Upper lobe of left lung (tissue), 6 donors: Measurements from ENCODE around the gene PCSK5. TPM values are rescaled to one million over a fixed set of nuclear protein-coding genes. Genes with fewer than 3 reads are reported as not detected.

ENCODE experiments used
- ATAC-seq, 2 donors: fragments of 200-7000 bp; cut with Tn5 transposase; one replicate each; pipeline ENCODE4 v1.9.1; 2022; ENCODE audit warnings: mild to moderate bottlenecking in 2 of 2, moderate library complexity in 2 of 2; ENCODE audit not compliant: low FRiP score in 2 of 2
- DNase-seq, 2 donors: peaks; one replicate each; pipeline ENCODE4 v3.0.0-alpha.2; 2019 to 2020
- H3K27ac ChIP-seq, 4 donors: fragments of 200-600 bp; sonication (generic); one replicate each; pipeline ENCODE4 v1.5.1; 2016 to 2019
- H3K27me3 ChIP-seq, 4 donors: fragments of 200-600 bp; sonication (generic); one replicate each; pipeline ENCODE4 v1.5.1; 2017 to 2019
- H3K36me3 ChIP-seq, 4 donors: fragments of 200-600 bp; sonication (generic); one replicate each; pipeline ENCODE4 v1.5.1; 2016 to 2019
- H3K4me1 ChIP-seq, 4 donors: fragments of 200-600 bp; sonication (generic); one replicate each; pipeline ENCODE4 v1.5.1; 2018 to 2019
- H3K4me3 ChIP-seq, 4 donors: fragments of 200-600 bp; sonication (generic); one replicate each; pipeline ENCODE4 v1.5.1; 2017 to 2019; ENCODE audit warnings: mild to moderate bottlenecking in 2 of 4, moderate library complexity in 1 of 4
- H3K9me3 ChIP-seq, 4 donors: fragments of 200-600 bp; sonication (generic); one replicate each; pipeline ENCODE4 v1.5.1; 2018 to 2019
- EP300 ChIP-seq, 4 donors: sonication (generic); formaldehyde crosslinking; IDR thresholded peaks; one replicate each; pipeline ENCODE4 v1.5.1; 2017; ENCODE audit warnings: antibody characterized with exemption in 4 of 4, control low read depth in 2 of 4
- POLR2A ChIP-seq, 4 donors: fragments of 450-650 bp; IDR thresholded peaks; one replicate each; pipeline ENCODE4 v1.5.1; 2016 to 2017; ENCODE audit warnings: antibody characterized with exemption in 4 of 4, mild to moderate bottlenecking in 2 of 4
- POLR2AphosphoS5 ChIP-seq, 2 donors: sonication (generic); formaldehyde crosslinking; IDR thresholded peaks; one replicate each; pipeline ENCODE4 v1.5.1; 2017; ENCODE audit warnings: antibody characterized with exemption in 2 of 2
- WGBS, 2 donors: methylation state at CpG; one replicate each; pipeline ENCODE4 v1.1.5; 2017 to 2018; 5-methylcytosine and 5-hydroxymethylcytosine counted together
- total RNA-seq, 6 donors: library from RNA; depleted of rRNA in 4 of 6; stranded (reverse); fragments of >200 nt in 4 of 6; gene quantifications; one replicate each; pipeline versions ENCODE4 v1.1.0 to v1.2.1, GENCODE V29; 2016 to 2021
- TF ChIP-seq, protein P1 (sequence below), 6 experiments: fragments of 450-650 bp in 4 of 6; fragments of 200-600 bp in 2 of 6; sonication (generic) in 2 of 6; IDR thresholded peaks; one replicate each; pipeline ENCODE4 v1.5.1; 2016 to 2019; ENCODE audit warnings: antibody characterized with exemption in 6 of 6
- donor health status: DM: no; HTN: no; CAD: no; lungs with moderate emphysema.
- donor health status: DM: no; HTN: yes; CAD: no; lungs with severe emphysema.

Gene PCSK5
- total RNA-seq, 6 donors from 2014 or later = 12.8 to 29.2 (median 18.3) TPM

DNA sequence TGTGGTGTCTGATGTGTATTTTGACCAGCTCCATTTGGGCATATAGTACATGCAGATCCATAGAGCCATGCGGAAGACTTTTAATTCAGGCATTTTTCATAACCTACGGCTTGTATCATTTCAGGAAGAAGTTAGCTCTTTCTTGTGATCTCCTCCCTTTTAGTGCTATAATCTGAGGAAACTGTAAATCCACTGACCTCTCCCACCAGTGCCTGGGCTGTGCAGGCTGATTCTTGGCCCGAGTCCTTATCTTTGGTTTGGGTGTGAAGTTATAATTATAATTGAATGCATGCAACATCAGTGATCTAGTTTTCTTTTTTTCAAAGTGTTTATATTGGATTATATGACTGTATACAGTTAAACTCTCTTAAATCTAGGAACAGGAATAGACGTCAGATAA, 247.9 kb downstream of the PCSK5 start:
- 64 to 72% methylated on average over 4 of the region's 4 CpGs for WGBS, 2 donors
- H3K27me3 ChIP-seq = no peaks in the 10 kb centered on the region
- no peak overlapping the region for H3K4me3 ChIP-seq
- H3K4me1 ChIP-seq = peaks cover 0 to 4% (median 2%) of the 10 kb centered on the region in 4 donors
- no peak overlapping the region for H3K27ac ChIP-seq
- H3K36me3 ChIP-seq = no peaks in the 10 kb centered on the region
- no peak for DNase-seq
- no peaks in the 10 kb centered on the region for H3K9me3 ChIP-seq
- ATAC-seq = no peak
- TF ChIP-seq EP300 (IDR thresholded peaks at IDR 0.05) = no peak
- TF ChIP-seq, protein P1, sequence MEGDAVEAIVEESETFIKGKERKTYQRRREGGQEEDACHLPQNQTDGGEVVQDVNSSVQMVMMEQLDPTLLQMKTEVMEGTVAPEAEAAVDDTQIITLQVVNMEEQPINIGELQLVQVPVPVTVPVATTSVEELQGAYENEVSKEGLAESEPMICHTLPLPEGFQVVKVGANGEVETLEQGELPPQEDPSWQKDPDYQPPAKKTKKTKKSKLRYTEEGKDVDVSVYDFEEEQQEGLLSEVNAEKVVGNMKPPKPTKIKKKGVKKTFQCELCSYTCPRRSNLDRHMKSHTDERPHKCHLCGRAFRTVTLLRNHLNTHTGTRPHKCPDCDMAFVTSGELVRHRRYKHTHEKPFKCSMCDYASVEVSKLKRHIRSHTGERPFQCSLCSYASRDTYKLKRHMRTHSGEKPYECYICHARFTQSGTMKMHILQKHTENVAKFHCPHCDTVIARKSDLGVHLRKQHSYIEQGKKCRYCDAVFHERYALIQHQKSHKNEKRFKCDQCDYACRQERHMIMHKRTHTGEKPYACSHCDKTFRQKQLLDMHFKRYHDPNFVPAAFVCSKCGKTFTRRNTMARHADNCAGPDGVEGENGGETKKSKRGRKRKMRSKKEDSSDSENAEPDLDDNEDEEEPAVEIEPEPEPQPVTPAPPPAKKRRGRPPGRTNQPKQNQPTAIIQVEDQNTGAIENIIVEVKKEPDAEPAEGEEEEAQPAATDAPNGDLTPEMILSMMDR (IDR thresholded peaks at IDR 0.05) = no peak
- TF ChIP-seq POLR2AphosphoS5 (IDR thresholded peaks at IDR 0.05) = no peak
- TF ChIP-seq POLR2A (IDR thresholded peaks at IDR 0.05) = no peak

DNA sequence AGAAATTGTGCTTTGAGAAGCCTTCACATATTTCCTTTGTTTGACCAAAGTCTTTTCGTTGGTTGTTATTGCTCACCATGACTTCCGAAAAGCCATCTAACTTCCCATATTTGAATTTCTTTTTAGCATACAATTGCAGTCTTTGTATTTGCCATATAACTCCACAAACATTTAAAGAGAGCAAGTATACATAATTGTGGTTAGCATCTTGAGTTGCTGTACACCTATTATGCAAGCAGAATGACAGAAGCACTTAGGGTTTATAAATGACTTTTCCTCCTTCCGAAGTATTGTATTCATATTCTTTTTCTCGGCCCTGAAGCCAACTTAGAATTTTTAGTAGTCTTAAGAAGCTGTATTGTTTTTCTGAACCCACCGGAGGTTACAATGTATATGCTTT, 253.4 kb downstream of the PCSK5 start:
- Histone ChIP-seq H3K27me3 (no peaks in the 10 kb centered on the region), H3K27ac (no peak overlapping the region), H3K36me3 (no peaks in the 10 kb centered on the region), H3K4me1 (no peaks in the 10 kb centered on the region), H3K4me3 (no peak overlapping the region), H3K9me3 (no peaks in the 10 kb centered on the region)
- DNase-seq = no peak
- TF ChIP-seq POLR2AphosphoS5 (IDR thresholded peaks at IDR 0.05) (no peak), EP300 (IDR thresholded peaks at IDR 0.05) (no peak)
- 50 to 61% methylated on average over 5 of the region's 5 CpGs for WGBS, 2 donors
- no peak for ATAC-seq

DNA sequence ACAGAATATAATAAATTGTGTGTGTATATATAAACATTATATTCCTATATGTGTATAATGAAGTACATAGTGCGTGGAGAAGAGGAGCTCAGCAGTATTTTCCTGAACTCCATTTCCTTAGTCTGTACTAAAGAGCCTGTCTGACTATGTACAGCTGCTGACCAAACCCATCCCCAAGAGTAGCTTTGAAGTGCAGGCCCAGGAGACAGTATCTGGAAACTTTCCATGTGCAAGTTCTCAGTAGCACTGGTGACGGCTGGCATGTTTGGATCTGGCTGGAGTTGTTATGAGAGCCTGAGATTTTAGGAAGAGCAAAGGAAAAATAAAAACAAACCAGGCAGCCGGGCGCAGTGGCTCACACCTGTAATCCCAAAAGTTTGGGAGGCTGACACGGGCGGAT, 259.5 kb downstream of the PCSK5 start:
- H3K4me3 ChIP-seq = no peak overlapping the region
- H3K27ac ChIP-seq = no peak overlapping the region
- 70 to 78% methylated on average over 6 of the region's 6 CpGs for WGBS, 2 donors
- no peaks in the 10 kb centered on the region for H3K27me3 ChIP-seq
- peaks cover 0 to 7% (median 0%) of the 10 kb centered on the region in 4 donors for H3K4me1 ChIP-seq
- TF ChIP-seq, protein P1 (IDR thresholded peaks at IDR 0.05) = no peak
- no peak for TF ChIP-seq POLR2AphosphoS5 (IDR thresholded peaks at IDR 0.05)
- H3K36me3 ChIP-seq = no peaks in the 10 kb centered on the region
- H3K9me3 ChIP-seq = no peaks in the 10 kb centered on the region
- ATAC-seq = no peak
- no peak for DNase-seq

DNA sequence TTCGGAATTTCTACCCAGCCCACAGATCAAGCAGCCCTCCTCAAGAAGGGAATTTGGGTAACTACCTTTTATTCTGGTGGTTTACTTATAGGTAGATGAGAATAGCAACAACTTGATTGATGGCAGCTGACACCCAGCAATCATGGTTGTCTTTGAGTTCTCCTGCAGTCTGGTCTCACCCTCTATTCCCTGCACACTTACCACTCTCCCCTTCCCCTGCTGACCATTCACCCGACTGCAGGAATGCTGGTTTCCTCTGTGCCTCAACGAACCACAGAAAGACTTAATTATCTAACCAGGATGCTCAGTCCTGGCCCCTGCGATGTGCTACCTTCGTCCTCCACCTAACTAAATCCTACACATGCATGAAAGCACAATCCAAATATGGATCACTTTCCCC, 260.8 kb downstream of the PCSK5 start:
- no peak for ATAC-seq
- TF ChIP-seq, protein P1 (IDR thresholded peaks at IDR 0.05) = no peak
- no peak for TF ChIP-seq EP300 (IDR thresholded peaks at IDR 0.05)
- no peak for TF ChIP-seq POLR2AphosphoS5 (IDR thresholded peaks at IDR 0.05)
- no peak for TF ChIP-seq POLR2A (IDR thresholded peaks at IDR 0.05)
- WGBS, 2 donors = 88 to 90% methylated on average over 5 of the region's 5 CpGs
- Histone ChIP-seq H3K36me3 (no peaks in the 10 kb centered on the region), H3K27me3 (no peaks in the 10 kb centered on the region), H3K4me3 (no peak overlapping the region), H3K4me1 (peaks cover 0 to 7% (median 0%) of the 10 kb centered on the region in 4 donors), H3K27ac (no peak overlapping the region), H3K9me3 (no peaks in the 10 kb centered on the region)
- no peak for DNase-seq

DNA sequence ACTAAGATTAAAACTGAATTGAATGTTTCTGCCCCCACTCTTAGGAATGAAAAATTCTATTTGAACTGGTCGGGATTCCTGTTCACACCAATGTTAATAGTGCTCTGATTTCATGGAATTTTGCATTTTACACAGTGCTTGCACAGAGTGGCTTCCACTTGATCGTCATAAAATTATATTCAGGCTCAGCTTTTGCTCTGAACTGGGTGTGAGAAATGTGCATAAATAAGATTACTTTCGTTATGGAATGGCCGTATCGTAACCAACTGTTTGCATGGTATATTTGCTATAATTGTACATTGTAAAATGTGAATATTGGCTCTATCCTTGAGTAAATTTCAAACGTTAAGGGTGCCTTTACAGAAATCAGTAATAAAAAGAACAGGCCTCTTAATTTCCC, 262.9 kb downstream of the PCSK5 start:
- ATAC-seq = no peak
- no peak for DNase-seq
- peaks cover 0 to 7% (median 0%) of the 10 kb centered on the region in 4 donors for H3K4me1 ChIP-seq
- H3K4me3 ChIP-seq = no peak overlapping the region
- no peaks in the 10 kb centered on the region for H3K9me3 ChIP-seq
- no peaks in the 10 kb centered on the region for H3K27me3 ChIP-seq
- TF ChIP-seq POLR2AphosphoS5 (IDR thresholded peaks at IDR 0.05) (no peak), EP300 (IDR thresholded peaks at IDR 0.05) (no peak), POLR2A (IDR thresholded peaks at IDR 0.05) (no peak)
- TF ChIP-seq, protein P1 (IDR thresholded peaks at IDR 0.05) = no peak
- no peak overlapping the region for H3K27ac ChIP-seq
- no peaks in the 10 kb centered on the region for H3K36me3 ChIP-seq
- WGBS, 2 donors = 88 to 89% methylated on average over 6 of the region's 6 CpGs
